Upper lobe of left lung (tissue), 4 donors: ENCODE measurements around the gene PAK5.

ENCODE experiments used
- EP300 ChIP-seq, 4 donors: sonication (generic); formaldehyde crosslinking; IDR thresholded peaks; one replicate each; pipeline ENCODE4 v1.5.1; 2017; ENCODE audit warnings: antibody characterized with exemption in 4 of 4, control low read depth in 2 of 4
- POLR2A ChIP-seq, 4 donors: fragments of 450-650 bp; IDR thresholded peaks; one replicate each; pipeline ENCODE4 v1.5.1; 2016 to 2017; ENCODE audit warnings: antibody characterized with exemption in 4 of 4, mild to moderate bottlenecking in 2 of 4
- POLR2AphosphoS5 ChIP-seq, 2 donors: sonication (generic); formaldehyde crosslinking; IDR thresholded peaks; one replicate each; pipeline ENCODE4 v1.5.1; 2017; ENCODE audit warnings: antibody characterized with exemption in 2 of 2
- TF ChIP-seq, protein P1 (sequence below), 6 experiments: fragments of 450-650 bp in 4 of 6; fragments of 200-600 bp in 2 of 6; sonication (generic) in 2 of 6; IDR thresholded peaks; one replicate each; pipeline ENCODE4 v1.5.1; 2016 to 2019; ENCODE audit warnings: antibody characterized with exemption in 6 of 6

DNA sequence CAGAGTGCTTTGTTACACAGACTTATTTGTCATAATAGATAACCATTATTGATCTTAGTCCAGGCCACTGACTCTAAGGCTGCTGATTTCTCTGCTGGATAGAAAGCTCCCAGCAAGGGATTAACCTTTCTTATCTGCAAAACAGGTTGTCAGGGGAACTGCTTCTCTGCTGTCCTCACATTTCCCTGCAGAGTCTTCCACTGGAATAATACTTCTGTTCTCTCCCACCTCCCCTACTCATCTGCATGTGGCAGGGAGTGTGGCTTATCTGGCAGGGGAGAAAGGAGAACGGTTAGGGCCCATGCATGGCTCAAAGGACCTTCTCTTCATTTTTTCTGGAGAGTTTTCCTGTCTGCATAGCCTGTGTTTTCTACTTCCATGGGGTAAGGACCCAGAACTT is 238.3 kb downstream of the PAK5 start:
- TF ChIP-seq, protein P1, sequence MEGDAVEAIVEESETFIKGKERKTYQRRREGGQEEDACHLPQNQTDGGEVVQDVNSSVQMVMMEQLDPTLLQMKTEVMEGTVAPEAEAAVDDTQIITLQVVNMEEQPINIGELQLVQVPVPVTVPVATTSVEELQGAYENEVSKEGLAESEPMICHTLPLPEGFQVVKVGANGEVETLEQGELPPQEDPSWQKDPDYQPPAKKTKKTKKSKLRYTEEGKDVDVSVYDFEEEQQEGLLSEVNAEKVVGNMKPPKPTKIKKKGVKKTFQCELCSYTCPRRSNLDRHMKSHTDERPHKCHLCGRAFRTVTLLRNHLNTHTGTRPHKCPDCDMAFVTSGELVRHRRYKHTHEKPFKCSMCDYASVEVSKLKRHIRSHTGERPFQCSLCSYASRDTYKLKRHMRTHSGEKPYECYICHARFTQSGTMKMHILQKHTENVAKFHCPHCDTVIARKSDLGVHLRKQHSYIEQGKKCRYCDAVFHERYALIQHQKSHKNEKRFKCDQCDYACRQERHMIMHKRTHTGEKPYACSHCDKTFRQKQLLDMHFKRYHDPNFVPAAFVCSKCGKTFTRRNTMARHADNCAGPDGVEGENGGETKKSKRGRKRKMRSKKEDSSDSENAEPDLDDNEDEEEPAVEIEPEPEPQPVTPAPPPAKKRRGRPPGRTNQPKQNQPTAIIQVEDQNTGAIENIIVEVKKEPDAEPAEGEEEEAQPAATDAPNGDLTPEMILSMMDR (IDR thresholded peaks at IDR 0.05) = no peak
- no peak for TF ChIP-seq POLR2AphosphoS5 (IDR thresholded peaks at IDR 0.05)
- no peak for TF ChIP-seq POLR2A (IDR thresholded peaks at IDR 0.05)
- no peak for TF ChIP-seq EP300 (IDR thresholded peaks at IDR 0.05)
